DND-41 (cell line): ENCODE measurements around the gene KIAA0040.

Experiments
- ATAC-seq: fragments of 200-7000 bp; cut with Tn5 transposase; 3 replicates; pipeline ENCODE4 v1.9.1; 2021; ENCODE audit warnings: low read depth; ENCODE audit not compliant: insufficient read depth
- DNase-seq: peaks from one replicate; pipeline ENCODE4 v3.0.0-alpha.2; 2020
- H2AFZ ChIP-seq: 2 replicates; pipeline ENCODE4 v1.6.0; 2012; ENCODE audit warnings: low read depth, low read length
- H3K27ac ChIP-seq: 2 replicates; pipeline ENCODE4 v1.5.1; 2012; ENCODE audit warnings: low read length, inconsistent platforms
- H3K27me3 ChIP-seq: fragments of 200-600 bp; sonication (generic); 2 replicates; pipeline ENCODE4 v1.6.0; 2012; ENCODE audit warnings: low read length, mild to moderate bottlenecking, inconsistent platforms; ENCODE audit not compliant: insufficient read depth, poor library complexity
- H3K36me3 ChIP-seq: 2 replicates; pipeline ENCODE4 v1.5.1; 2012; ENCODE audit warnings: low read length, inconsistent platforms; ENCODE audit not compliant: insufficient read depth
- H3K4me1 ChIP-seq: 2 replicates; pipeline ENCODE4 v1.5.1; 2012; ENCODE audit warnings: mild to moderate bottlenecking, low read length; ENCODE audit not compliant: insufficient read depth
- H3K4me2 ChIP-seq: 2 replicates; pipeline ENCODE4 v1.6.0; 2012; ENCODE audit warnings: mild to moderate bottlenecking, moderate library complexity, low read length, inconsistent platforms; ENCODE audit not compliant: insufficient read depth
- H3K4me3 ChIP-seq, 2 experiments: fragments of 200-600 bp in 1 of 2; shearing (Covaris generic) in 1 of 2; 2 replicates each; pipeline ENCODE4 v1.5.1; 2012 to 2016; ENCODE audit warnings: inconsistent platforms in 2 of 2, low read length in 2 of 2, mild to moderate bottlenecking in 2 of 2, low read depth in 1 of 2, moderate library complexity in 1 of 2
- H3K79me2 ChIP-seq: 2 replicates; pipeline ENCODE4 v1.6.0; 2012; ENCODE audit warnings: low read length, inconsistent platforms; ENCODE audit not compliant: insufficient read depth
- H3K9ac ChIP-seq: 2 replicates; pipeline ENCODE4 v1.6.0; 2012; ENCODE audit warnings: low read depth, mild to moderate bottlenecking, inconsistent platforms, low read length, moderate library complexity
- H3K9me3 ChIP-seq: 2 replicates; pipeline ENCODE4 v1.5.1; 2012; ENCODE audit warnings: low read length, moderate library complexity, mild to moderate bottlenecking, inconsistent platforms; ENCODE audit not compliant: insufficient read depth, severe bottlenecking
- H4K20me1 ChIP-seq: 2 replicates; pipeline ENCODE4 v1.6.0; 2012; ENCODE audit warnings: low read length; ENCODE audit not compliant: insufficient read depth
- CTCF ChIP-seq: IDR thresholded peaks from 2 replicates; pipeline ENCODE4 v1.5.1; 2012; ENCODE audit warnings: borderline replicate concordance, low read length, moderate library complexity, mild to moderate bottlenecking; ENCODE audit not compliant: poor library complexity, severe bottlenecking; ENCODE audit errors: extremely low read depth
- EZH2 ChIP-seq: IDR thresholded peaks from 3 replicates; pipeline ENCODE4 v1.6.1; 2012; ENCODE audit warnings: borderline replicate concordance, low read depth, mild to moderate bottlenecking, moderate library complexity, low read length, inconsistent platforms; ENCODE audit not compliant: severe bottlenecking

The KIAA0040 gene

GRCh38 chr1:175129997-175130648 lies 62.5 kb downstream of the KIAA0040 start:
- TF ChIP-seq CTCF (no peak), EZH2 (no peak)
- H3K4me2 ChIP-seq, result no peak overlapping the region
- DNase-seq (no peak), ATAC-seq (no peak)
- no peaks in the 10 kb centered on the region for H3K79me2 ChIP-seq
- no peaks in the 10 kb centered on the region for H3K27me3 ChIP-seq
- H3K27ac ChIP-seq, result no peak overlapping the region
- peaks cover 7% of the 10 kb centered on the region; the same call in 1 of the 2 replicates for H3K4me1 ChIP-seq
- no peak overlapping the region for H3K4me3 ChIP-seq
- H3K9me3 ChIP-seq, result no peaks in the 10 kb centered on the region
- H4K20me1 ChIP-seq, result no peaks in the 10 kb centered on the region
- H3K36me3 ChIP-seq, result no peaks in the 10 kb centered on the region
- no peak overlapping the region for H3K9ac ChIP-seq
- H2AFZ ChIP-seq, result no peak overlapping the region

GRCh38 chr1:175129644-175129996 lies 63.0 kb downstream of the KIAA0040 start:
- H4K20me1 ChIP-seq, result no peaks in the 10 kb centered on the region
- ATAC-seq, result peak; percentile 35; the same call in 1 of the 3 replicates
- no peak overlapping the region for H3K9ac ChIP-seq
- no peak overlapping the region for H3K4me3 ChIP-seq
- no peak for TF ChIP-seq CTCF
- H3K4me2 ChIP-seq, result no peak overlapping the region
- H3K79me2 ChIP-seq, result no peaks in the 10 kb centered on the region
- no peak overlapping the region for H2AFZ ChIP-seq
- no peak for DNase-seq
- no peak overlapping the region for H3K27ac ChIP-seq
- no peaks in the 10 kb centered on the region for H3K27me3 ChIP-seq
- no peaks in the 10 kb centered on the region for H3K9me3 ChIP-seq
- H3K36me3 ChIP-seq, result no peaks in the 10 kb centered on the region
- H3K4me1 ChIP-seq, result peaks cover 7% of the 10 kb centered on the region; the same call in 1 of the 2 replicates

- ATAC-seq, result no peak
- Histone ChIP-seq H3K9me3 (no peaks in the 10 kb centered on the region), H3K9ac (no peak overlapping the region), H3K27ac (no peak overlapping the region), H3K27me3 (no peaks in the 10 kb centered on the region), H4K20me1 (no peaks in the 10 kb centered on the region), H3K36me3 (no peaks in the 10 kb centered on the region), H2AFZ (no peak overlapping the region), H3K79me2 (no peaks in the 10 kb centered on the region), H3K4me1 (peaks cover 7% of the 10 kb centered on the region; the same call in 1 of the 2 replicates), H3K4me2 (no peak overlapping the region), H3K4me3 (no peak overlapping the region)
- TF ChIP-seq EZH2 (no peak), CTCF (no peak)
- DNase-seq, result no peak
These were observed 63.4 kb downstream of the KIAA0040 start for GRCh38 chr1:175129182-175129581.
